HEK293T (cell line): ENCODE data around the gene P2RX2.

Source experiments
- BHLHE40 ChIP-seq: fragments of 450-650 bp; IDR thresholded peaks from 2 replicates; pipeline ENCODE4 v1.6.1; 2016; ENCODE audit warnings: mild to moderate bottlenecking, moderate library complexity, borderline replicate concordance
- ELF4 ChIP-seq: fragments of 450-650 bp; IDR thresholded peaks from 2 replicates; pipeline ENCODE4 v1.6.1; 2017; ENCODE audit warnings: antibody characterized with exemption
- FOXA1 ChIP-seq: fragments of 450-650 bp; IDR thresholded peaks from 2 replicates; pipeline ENCODE4 v1.6.1; 2016; ENCODE audit warnings: mild to moderate bottlenecking
- L3MBTL2 ChIP-seq: fragments of 450-650 bp; conservative IDR thresholded peaks from 2 replicates; pipeline ENCODE4 v1.6.1; 2016; ENCODE audit warnings: mild to moderate bottlenecking

DNA sequence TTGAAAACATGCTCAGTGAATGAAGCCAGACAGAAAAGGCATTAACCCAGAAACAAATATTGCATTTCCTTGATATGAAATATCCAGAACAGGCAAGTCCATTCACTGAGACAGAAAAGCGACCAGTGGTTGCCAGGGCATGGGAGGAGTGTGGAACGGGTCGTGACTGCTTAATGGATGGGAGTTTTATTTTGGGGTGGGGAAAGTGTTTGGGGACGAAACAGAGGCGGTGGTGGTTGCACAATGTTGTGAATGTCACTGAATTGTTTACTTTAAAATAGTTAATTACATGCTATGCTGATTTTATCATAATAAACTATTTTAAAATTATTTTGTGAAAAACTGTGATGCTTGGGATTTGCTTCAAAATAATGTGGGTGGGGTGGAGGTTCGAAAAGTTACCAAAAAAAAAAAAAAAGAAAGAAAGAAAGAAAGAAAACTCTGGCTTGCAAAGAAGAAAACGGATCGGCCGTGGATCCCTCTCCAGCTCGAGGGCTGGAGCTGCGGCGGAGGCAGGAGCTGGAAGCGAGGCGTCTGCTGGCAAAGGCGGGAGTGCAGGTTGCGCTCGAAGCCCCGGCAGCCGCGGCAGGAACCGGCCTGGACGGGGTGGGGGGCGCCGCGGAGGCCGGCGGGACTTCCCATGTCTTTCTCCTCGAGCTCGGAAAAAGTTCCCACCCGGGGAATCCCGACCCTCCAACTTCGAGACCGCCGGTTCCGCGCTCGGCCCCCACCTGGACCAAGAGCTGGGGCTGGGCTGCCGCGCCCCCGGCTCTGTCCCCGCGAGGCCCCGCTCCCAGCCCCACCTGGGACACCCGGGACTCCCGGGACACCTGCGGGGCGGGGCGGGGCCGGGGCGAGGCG, 524 bp upstream of the P2RX2 start:
- TF ChIP-seq ELF4: no peak
- peak; percentile 94 for TF ChIP-seq L3MBTL2
- TF ChIP-seq BHLHE40: no peak
- TF ChIP-seq FOXA1: no peak
